H9 (cell line): ENCODE results near the gene CALY. TPM values are rescaled to one million over a fixed set of nuclear protein-coding genes. Genes with fewer than 3 reads are reported as not detected.
"Not testable (repeated sequence)": the region's sequence is repeated elsewhere in the genome, so short reads cannot be mapped to it uniquely, and the experiment has no call there.

ENCODE experiments used
- DNase-seq: peaks from one replicate; pipeline ENCODE4 v3.0.0-alpha.2; 2017
- H2AFZ ChIP-seq: one replicate; pipeline ENCODE4 v1.6.1; 2013; ENCODE audit warnings: mild to moderate bottlenecking, low read length, control low read depth, moderate library complexity
- H2AK5ac ChIP-seq: 2 replicates; pipeline ENCODE4 v1.6.1; 2013; ENCODE audit warnings: low read length, control low read depth, mixed read lengths; ENCODE audit not compliant: insufficient read length
- H2BK120ac ChIP-seq: one replicate; pipeline ENCODE4 v1.6.1; 2013; ENCODE audit warnings: low read depth, mild to moderate bottlenecking, low read length, control low read depth, inconsistent platforms; ENCODE audit not compliant: poor library complexity, severe bottlenecking
- H2BK12ac ChIP-seq: 2 replicates; pipeline ENCODE4 v1.6.1; 2013; ENCODE audit warnings: low read length, control low read depth, mixed read lengths, low read depth; ENCODE audit not compliant: insufficient read length
- H2BK15ac ChIP-seq: 2 replicates; pipeline ENCODE4 v1.6.1; 2013; ENCODE audit warnings: low read depth, low read length, control low read depth
- H2BK20ac ChIP-seq: one replicate; pipeline ENCODE4 v1.6.1; 2013; ENCODE audit warnings: low read depth, mild to moderate bottlenecking, low read length, control low read depth, inconsistent platforms; ENCODE audit not compliant: poor library complexity, severe bottlenecking
- H2BK5ac ChIP-seq: 2 replicates; pipeline ENCODE4 v1.6.1; 2013; ENCODE audit warnings: low read length, control low read depth, mixed read lengths; ENCODE audit not compliant: insufficient read length
- H3K14ac ChIP-seq: 2 replicates; pipeline ENCODE4 v1.6.1; 2013; ENCODE audit warnings: low read length, control low read depth; ENCODE audit not compliant: insufficient read depth
- H3K18ac ChIP-seq: 2 replicates; pipeline ENCODE4 v1.6.1; 2013; ENCODE audit warnings: low read depth, mild to moderate bottlenecking, mixed read lengths, low read length, control low read depth; ENCODE audit not compliant: insufficient read length
- H3K23ac ChIP-seq: 2 replicates; pipeline ENCODE4 v1.6.1; 2013; ENCODE audit warnings: low read length, control low read depth, mixed read lengths, low read depth; ENCODE audit not compliant: insufficient read length
- H3K23me2 ChIP-seq: 2 replicates; pipeline ENCODE4 v1.6.1; 2013; ENCODE audit warnings: low read depth, mild to moderate bottlenecking, mixed read lengths, low read length, control low read depth; ENCODE audit not compliant: insufficient read length, poor library complexity, severe bottlenecking
- H3K27ac ChIP-seq: 2 replicates; pipeline ENCODE4 v1.5.1; 2013; ENCODE audit warnings: low read length, control low read depth, mixed read lengths, low read depth; ENCODE audit not compliant: insufficient read length
- H3K27me3 ChIP-seq: 2 replicates; pipeline ENCODE4 v1.6.1; 2013; ENCODE audit warnings: low read length, control low read depth, inconsistent platforms; ENCODE audit not compliant: insufficient read depth
- H3K4ac ChIP-seq: 2 replicates; pipeline ENCODE4 v1.6.1; 2013; ENCODE audit warnings: low read depth, mild to moderate bottlenecking, control low read depth, inconsistent platforms, low read length, moderate library complexity
- H3K4me1 ChIP-seq: 2 replicates; pipeline ENCODE4 v1.6.1; 2013; ENCODE audit warnings: low read length, control low read depth, inconsistent platforms; ENCODE audit not compliant: insufficient read depth
- H3K4me2 ChIP-seq: 2 replicates; pipeline ENCODE4 v1.6.1; 2013; ENCODE audit warnings: low read length, control low read depth, mixed read lengths; ENCODE audit not compliant: insufficient read length, insufficient read depth
- H3K56ac ChIP-seq: 2 replicates; pipeline ENCODE4 v1.6.1; 2013; ENCODE audit warnings: low read depth, mild to moderate bottlenecking, mixed read lengths, low read length, control low read depth; ENCODE audit not compliant: insufficient read length
- H3K79me1 ChIP-seq: 2 replicates; pipeline ENCODE4 v1.6.1; 2013; ENCODE audit warnings: low read depth, mild to moderate bottlenecking, moderate library complexity, low read length, control low read depth, inconsistent platforms; ENCODE audit not compliant: insufficient read depth, poor library complexity, severe bottlenecking
- H3K79me2 ChIP-seq: 2 replicates; pipeline ENCODE4 v1.6.1; 2013; ENCODE audit warnings: low read length, control low read depth, inconsistent platforms; ENCODE audit not compliant: insufficient read depth
- H3K9ac ChIP-seq: 2 replicates; pipeline ENCODE4 v1.6.1; 2013; ENCODE audit warnings: low read length, control low read depth, mixed read lengths; ENCODE audit not compliant: insufficient read length; ENCODE audit errors: extremely low read depth
- H3K9me3 ChIP-seq: one replicate; pipeline ENCODE4 v1.6.1; 2013; ENCODE audit warnings: low read depth, low read length, inconsistent platforms; ENCODE audit not compliant: control insufficient read depth
- H3T11ph ChIP-seq: one replicate; pipeline ENCODE4 v1.6.1; 2013; ENCODE audit warnings: mild to moderate bottlenecking, low read length, control low read depth, inconsistent platforms
- H4K20me1 ChIP-seq: one replicate; pipeline ENCODE4 v1.6.1; 2013; ENCODE audit not compliant: control insufficient read depth, insufficient read length, insufficient read depth
- H4K5ac ChIP-seq: 2 replicates; pipeline ENCODE4 v1.6.1; 2013; ENCODE audit warnings: low read depth, mild to moderate bottlenecking, mixed read lengths, low read length, control low read depth; ENCODE audit not compliant: insufficient read length
- H4K8ac ChIP-seq: replicated peaks from 2 replicates; pipeline ENCODE4 v1.6.1; 2013; ENCODE audit warnings: low read length, control low read depth, mixed read lengths, low read depth; ENCODE audit not compliant: insufficient read length
- H4K91ac ChIP-seq: 2 replicates; pipeline ENCODE4 v1.6.1; 2013; ENCODE audit warnings: low read depth, mild to moderate bottlenecking, moderate library complexity, mixed read lengths, low read length, control low read depth; ENCODE audit not compliant: insufficient read length
- H3K27ac Mint-ChIP-seq, 3 experiments: 2 replicates in 2 of 3; 3 replicates in 1 of 3; pipeline ENCODE4 v1.8.0; 2020 to 2021; ENCODE audit warnings: mixed read lengths in 3 of 3, mild to moderate bottlenecking in 1 of 3, moderate library complexity in 1 of 3
- H3K27me3 Mint-ChIP-seq: 2 replicates; pipeline ENCODE4 v1.8.0; 2021; ENCODE audit warnings: low read depth, mild to moderate bottlenecking, moderate library complexity, mixed read lengths
- H3K36me3 Mint-ChIP-seq, 3 experiments: 2 replicates in 2 of 3; 3 replicates in 1 of 3; pipeline ENCODE4 v1.8.0; 2020 to 2021; ENCODE audit warnings: low read depth in 3 of 3, mixed read lengths in 3 of 3; ENCODE audit not compliant: insufficient read depth in 1 of 3
- H3K4me1 Mint-ChIP-seq, 2 experiments: 2 replicates each; pipeline ENCODE4 v1.8.0; 2020; ENCODE audit warnings: mixed read lengths in 2 of 2
- H3K4me3 Mint-ChIP-seq, 2 experiments: 2 replicates in 1 of 2; 3 replicates in 1 of 2; pipeline ENCODE4 v1.8.0; 2020 to 2021; ENCODE audit warnings: mild to moderate bottlenecking in 2 of 2, mixed read lengths in 2 of 2, moderate library complexity in 1 of 2
- H3K9me3 Mint-ChIP-seq, 2 experiments: 2 replicates in 1 of 2; 3 replicates in 1 of 2; pipeline ENCODE4 v1.8.0; 2020; ENCODE audit warnings: mild to moderate bottlenecking in 2 of 2, mixed read lengths in 2 of 2, moderate library complexity in 1 of 2
- CTCF ChIP-seq: fragments of 200-600 bp; sonication (generic); conservative IDR thresholded peaks from 3 replicates; pipeline ENCODE4 v1.8.0; 2021; ENCODE audit warnings: antibody characterized with exemption, mild to moderate bottlenecking
- WGBS: extraction: QIAGEN DNeasy Blood & Tissue Kit; methylation state at CpG from one replicate; pipeline ENCODE4 v1.1.7; 2013; ENCODE audit warnings: missing lambda C conversion rate, low lambda C conversion rate, mixed read lengths; ENCODE audit not compliant: insufficient read length; ENCODE audit errors: extremely low coverage; 5-methylcytosine and 5-hydroxymethylcytosine counted together
- total RNA-seq: library from RNA; stranded (reverse); gene quantifications from 2 replicates; pipeline ENCODE4 v1.2.1, GENCODE V29; 2021

The CALY gene
- total RNA-seq, 1 experiment from 2014 or later = 2.9 TPM

- Histone ChIP-seq H2BK12ac (no peak overlapping the region), H3K18ac (no peak overlapping the region), H3K79me1 (no peaks in the 10 kb centered on the region), H2AK5ac (no peak overlapping the region), H3K27ac (no peak overlapping the region), H3K4me1 (no peaks in the 10 kb centered on the region), H3K4me2 (no peak overlapping the region), H3K23ac (no peak overlapping the region), H3K56ac (no peak overlapping the region), H2BK15ac (no peak overlapping the region), H3T11ph (no peak overlapping the region), H2BK120ac (no peak overlapping the region), H4K20me1 (no peaks in the 10 kb centered on the region), H2AFZ (no peak overlapping the region), H3K9ac (no peak overlapping the region), H3K79me2 (no peaks in the 10 kb centered on the region), H4K91ac (no peak overlapping the region), H4K8ac (no peak overlapping the region), H3K23me2 (peaks cover 8% of the 10 kb centered on the region), H4K5ac (no peak overlapping the region), H3K14ac (no peak overlapping the region), H2BK5ac (no peak overlapping the region), H3K4ac (no peak overlapping the region), H2BK20ac (no peak overlapping the region), H3K27me3 (peaks cover 18% of the 10 kb centered on the region), H3K9me3 (no peaks in the 10 kb centered on the region)
- Mint-ChIP-seq H3K36me3 (peaks cover 0 to 5% (median 1%) of the 10 kb centered on the region in 3 experiments; a peak in 1 of 7 replicates), H3K4me3 (peak overlapping the region in 1 of 2 experiments; percentile 63; a peak in 3 of 5 replicates), H3K9me3 (peaks cover 0 to 3% of the 10 kb centered on the region in 2 experiments; a peak in 2 of 5 replicates), H3K27me3 (peaks cover 58% of the 10 kb centered on the region), H3K4me1 (peaks cover 0 to 5% of the 10 kb centered on the region in 2 experiments; a peak in 2 of 4 replicates), H3K27ac (no peak overlapping the region)
- TF ChIP-seq CTCF = no peak
- DNase-seq = no peak
- no CpG with 5 or more reads among the region's 30 CpGs for WGBS
These were observed 40.5 kb upstream of the CALY start for GRCh38 chr10:133377025-133377817.

GRCh38 chr10:133376183-133376582 is 39.5 kb upstream of the CALY start:
- H3K9me3 ChIP-seq, H3K4me1 Mint-ChIP-seq, H4K20me1 ChIP-seq, H3K14ac ChIP-seq, H2BK15ac ChIP-seq, H3K4me3 Mint-ChIP-seq, H3K79me1 ChIP-seq, H3K79me2 ChIP-seq, H3K4ac ChIP-seq, H3K9ac ChIP-seq, H4K91ac ChIP-seq, H3K23me2 ChIP-seq, H3K27ac Mint-ChIP-seq, H3K9me3 Mint-ChIP-seq, H3K23ac ChIP-seq, DNase-seq, H3T11ph ChIP-seq, H3K36me3 Mint-ChIP-seq, H3K4me1 ChIP-seq, H2BK120ac ChIP-seq, H3K18ac ChIP-seq, H2AFZ ChIP-seq, H2BK20ac ChIP-seq, H4K8ac ChIP-seq, H2BK12ac ChIP-seq, H2AK5ac ChIP-seq, H2BK5ac ChIP-seq, H3K27ac ChIP-seq, H3K56ac ChIP-seq, H4K5ac ChIP-seq, H3K4me2 ChIP-seq: not testable (repeated sequence)
- no CpG with 5 or more reads among the region's 5 CpGs for WGBS
- peaks cover 18% of the 10 kb centered on the region for H3K27me3 ChIP-seq
- H3K27me3 Mint-ChIP-seq = peaks cover 58% of the 10 kb centered on the region
